GM12891 (cell line): ENCODE data around the gene FRYL.

Experiments
- POLR2A ChIP-seq: IDR thresholded peaks from 2 replicates; pipeline ENCODE4 v1.6.1; 2011; ENCODE audit warnings: low read depth, low read length, control low read depth
- POLR2AphosphoS5 ChIP-seq: IDR thresholded peaks from 2 replicates; pipeline ENCODE4 v1.6.1; 2011; ENCODE audit warnings: low read depth, low read length, control low read depth
- SPI1 ChIP-seq: IDR thresholded peaks from 2 replicates; pipeline ENCODE4 v1.6.1; 2011; ENCODE audit warnings: low read depth, low read length, control low read depth

GRCh38 chr4:48462363-48462762, 317.7 kb downstream of the FRYL start:
- TF ChIP-seq POLR2A, result no peak
- TF ChIP-seq POLR2AphosphoS5, result no peak
- TF ChIP-seq SPI1, result no peak
